Measurements from ENCODE around the gene SKIC8.

The SKIC8 gene

GRCh38 chr15:78243058-78243457 is 56.4 kb downstream of the SKIC8 start:
- TF ChIP-seq CTCF (IDR thresholded peaks at IDR 0.05; ENCODE audit: low read length) (no peak), EZH2 (IDR thresholded peaks at IDR 0.05; ENCODE audit: borderline replicate concordance, low read length) (no peak)
- Histone ChIP-seq H3K27ac (ENCODE audit: low read depth, low read length, poor library complexity, severe bottlenecking) (no peak overlapping the region), H3K9ac (ENCODE audit: low read length) (no peak overlapping the region)

GRCh38 chr15:78242128-78242527 is 57.3 kb downstream of the SKIC8 start:
- no peak overlapping the region for H3K27ac ChIP-seq (ENCODE audit: low read depth, low read length, poor library complexity, severe bottlenecking)
- no peaks in the 10 kb centered on the region for H3K79me2 ChIP-seq (ENCODE audit: insufficient read depth, low read length)

More at GRCh38 chr15:78243058-78243457, 56.4 kb downstream of the SKIC8 start:
- Histone ChIP-seq H3K9me3 (ENCODE audit: low read length) (no peaks in the 10 kb centered on the region), H3K79me2 (ENCODE audit: insufficient read depth, low read length) (no peaks in the 10 kb centered on the region), H3K4me2 (ENCODE audit: low read length) (no peak overlapping the region), H3K27me3 (ENCODE audit: insufficient read depth, low read length) (no peaks in the 10 kb centered on the region), H3K36me3 (ENCODE audit: insufficient read depth, low read length) (no peaks in the 10 kb centered on the region), H4K20me1 (ENCODE audit: insufficient read depth, low read length) (no peaks in the 10 kb centered on the region), H3K9me2 (ENCODE audit: low read depth, low read length) (no peaks in the 10 kb centered on the region), H3K4me1 (ENCODE audit: insufficient read depth, low read length, severe bottlenecking) (no peaks in the 10 kb centered on the region), H2AFZ (ENCODE audit: low read length) (no peak overlapping the region), H3K4me3 (ENCODE audit: low read depth, low read length, poor library complexity, severe bottlenecking) (no peak overlapping the region), H3F3A (ENCODE audit: insufficient read depth, low read length) (no peaks in the 10 kb centered on the region)

GRCh38 chr15:78241017-78241416 is 58.4 kb downstream of the SKIC8 start:
- no peaks in the 10 kb centered on the region for H3K4me1 ChIP-seq (ENCODE audit: insufficient read depth, low read length, severe bottlenecking)
- peak; percentile 69 for TF ChIP-seq CTCF (IDR thresholded peaks at IDR 0.05; ENCODE audit: low read length)
- TF ChIP-seq EZH2 (IDR thresholded peaks at IDR 0.05; ENCODE audit: borderline replicate concordance, low read length), result no peak
- H2AFZ ChIP-seq (ENCODE audit: low read length), result no peak overlapping the region
- H3K79me2 ChIP-seq (ENCODE audit: insufficient read depth, low read length), result no peaks in the 10 kb centered on the region
- H3K27me3 ChIP-seq (ENCODE audit: insufficient read depth, low read length), result no peaks in the 10 kb centered on the region
- no peaks in the 10 kb centered on the region for H3K9me2 ChIP-seq (ENCODE audit: low read depth, low read length)
- no peaks in the 10 kb centered on the region for H3K9me3 ChIP-seq (ENCODE audit: low read length)
- no peak overlapping the region for H3K4me3 ChIP-seq (ENCODE audit: low read depth, low read length, poor library complexity, severe bottlenecking)
- no peak overlapping the region for H3K27ac ChIP-seq (ENCODE audit: low read depth, low read length, poor library complexity, severe bottlenecking)
- H3K36me3 ChIP-seq (ENCODE audit: insufficient read depth, low read length), result no peaks in the 10 kb centered on the region
- no peak overlapping the region for H3K4me2 ChIP-seq (ENCODE audit: low read length)
- H3F3A ChIP-seq (ENCODE audit: insufficient read depth, low read length), result no peaks in the 10 kb centered on the region
- no peaks in the 10 kb centered on the region for H4K20me1 ChIP-seq (ENCODE audit: insufficient read depth, low read length)
- no peak overlapping the region for H3K9ac ChIP-seq (ENCODE audit: low read length)

More at GRCh38 chr15:78242128-78242527, 57.3 kb downstream of the SKIC8 start:
- TF ChIP-seq CTCF (IDR thresholded peaks at IDR 0.05; ENCODE audit: low read length), result peak; percentile 48
- no peak for TF ChIP-seq EZH2 (IDR thresholded peaks at IDR 0.05; ENCODE audit: borderline replicate concordance, low read length)
- Histone ChIP-seq H3K4me3 (ENCODE audit: low read depth, low read length, poor library complexity, severe bottlenecking) (no peak overlapping the region), H3K9ac (ENCODE audit: low read length) (no peak overlapping the region), H3K36me3 (ENCODE audit: insufficient read depth, low read length) (no peaks in the 10 kb centered on the region), H3F3A (ENCODE audit: insufficient read depth, low read length) (no peaks in the 10 kb centered on the region), H3K9me2 (ENCODE audit: low read depth, low read length) (no peaks in the 10 kb centered on the region), H4K20me1 (ENCODE audit: insufficient read depth, low read length) (no peaks in the 10 kb centered on the region), H3K4me2 (ENCODE audit: low read length) (no peak overlapping the region), H3K9me3 (ENCODE audit: low read length) (no peaks in the 10 kb centered on the region), H3K4me1 (ENCODE audit: insufficient read depth, low read length, severe bottlenecking) (no peaks in the 10 kb centered on the region), H3K27me3 (ENCODE audit: insufficient read depth, low read length) (no peaks in the 10 kb centered on the region), H2AFZ (ENCODE audit: low read length) (no peak overlapping the region)

Measured in OCI-LY1 (cell line).